GM18499 (cell line): ENCODE data around the gene DNAJB1.
"Not testable (repeated sequence)": the region's sequence is repeated elsewhere in the genome, so short reads cannot be mapped to it uniquely, and the experiment has no call there.

Experiments
- ATAC-seq: cut with Tn5 transposase; IDR thresholded peaks from one replicate; pipeline ENCODE4 v1.9.1; 2021; ENCODE audit warnings: moderate number of reproducible peaks; ENCODE audit not compliant: insufficient read depth, unreplicated experiment

Gene DNAJB1

DNA sequence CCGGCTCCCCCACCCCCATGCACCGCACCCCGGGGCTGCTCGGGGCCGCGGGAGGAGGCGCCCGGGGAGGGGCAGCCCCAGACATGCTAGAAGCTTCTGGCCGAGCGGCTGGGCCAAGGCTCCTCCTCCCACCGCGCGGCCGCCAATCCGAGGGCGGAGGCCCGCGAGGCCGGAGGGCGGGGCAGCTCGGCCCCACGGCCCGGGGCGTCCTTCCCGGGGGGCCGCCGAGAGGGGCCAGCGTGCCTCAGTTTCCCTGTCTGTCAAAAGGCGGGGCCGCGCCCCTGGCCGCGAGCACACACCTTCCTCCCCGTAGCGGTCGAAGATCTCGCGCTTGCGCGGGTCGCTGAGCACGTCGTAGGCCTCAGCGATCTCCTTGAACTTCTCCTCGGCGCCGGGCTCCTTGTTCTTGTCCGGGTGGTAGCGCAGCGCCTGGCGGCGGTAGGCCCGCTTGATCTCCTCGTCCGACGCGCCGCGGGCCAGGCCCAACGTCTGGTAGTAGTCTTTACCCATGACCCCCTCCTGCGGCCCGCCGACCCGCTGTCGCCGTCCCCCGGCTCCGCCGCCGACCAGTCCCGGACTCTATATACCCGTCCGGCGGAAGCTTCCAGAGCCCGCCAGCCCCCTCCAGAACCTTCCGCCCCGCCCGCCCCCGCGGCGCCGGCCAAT is at the start of gene DNAJB1:
Gene DNAJB1 (minus strand): TSS at position 558 of the 666 bp plus-strand sequence. CDS start 48 bp downstream, at position 510.
- ATAC-seq: peak; percentile 42

DNA sequence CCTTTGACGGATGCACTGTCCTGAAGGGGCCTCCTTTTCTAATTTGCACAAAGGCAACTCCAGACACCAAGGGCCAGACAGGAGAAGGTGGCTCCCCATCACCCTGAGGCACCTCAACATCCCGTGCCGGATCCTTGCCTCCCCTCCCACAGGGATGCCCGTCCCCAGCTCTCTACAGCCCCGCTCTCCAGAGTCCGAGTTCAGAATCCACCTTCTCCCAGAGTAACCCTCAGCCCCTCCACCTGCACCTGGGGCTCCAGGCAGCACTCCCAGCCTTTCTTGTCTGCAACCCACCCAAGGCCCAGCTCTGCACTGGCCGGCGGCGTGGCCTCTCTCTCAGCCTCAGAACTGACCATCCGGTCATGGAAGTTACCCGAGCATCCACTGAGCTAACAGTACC is 48.9 kb upstream of the DNAJB1 start:
- ATAC-seq: no peak

DNA sequence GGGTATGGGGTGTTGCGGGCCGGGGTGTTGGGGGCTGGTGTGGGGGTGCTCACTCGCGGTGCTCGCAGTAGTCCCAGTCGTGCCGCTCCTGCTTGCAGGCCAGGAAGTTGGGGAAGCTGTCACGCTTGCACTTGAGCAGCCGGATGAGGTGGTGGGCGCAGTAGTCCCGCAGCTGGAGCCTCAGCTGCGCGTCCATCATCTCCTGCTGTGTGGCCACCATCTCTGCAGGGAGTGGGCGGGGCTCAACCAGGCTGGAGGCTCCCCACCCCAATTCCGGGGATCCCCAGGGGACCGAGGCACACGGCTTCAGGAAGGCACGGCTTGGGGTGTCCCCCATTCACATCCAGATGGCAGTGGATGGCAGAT is 48.5 kb upstream of the DNAJB1 start:
- no peak for ATAC-seq

DNA sequence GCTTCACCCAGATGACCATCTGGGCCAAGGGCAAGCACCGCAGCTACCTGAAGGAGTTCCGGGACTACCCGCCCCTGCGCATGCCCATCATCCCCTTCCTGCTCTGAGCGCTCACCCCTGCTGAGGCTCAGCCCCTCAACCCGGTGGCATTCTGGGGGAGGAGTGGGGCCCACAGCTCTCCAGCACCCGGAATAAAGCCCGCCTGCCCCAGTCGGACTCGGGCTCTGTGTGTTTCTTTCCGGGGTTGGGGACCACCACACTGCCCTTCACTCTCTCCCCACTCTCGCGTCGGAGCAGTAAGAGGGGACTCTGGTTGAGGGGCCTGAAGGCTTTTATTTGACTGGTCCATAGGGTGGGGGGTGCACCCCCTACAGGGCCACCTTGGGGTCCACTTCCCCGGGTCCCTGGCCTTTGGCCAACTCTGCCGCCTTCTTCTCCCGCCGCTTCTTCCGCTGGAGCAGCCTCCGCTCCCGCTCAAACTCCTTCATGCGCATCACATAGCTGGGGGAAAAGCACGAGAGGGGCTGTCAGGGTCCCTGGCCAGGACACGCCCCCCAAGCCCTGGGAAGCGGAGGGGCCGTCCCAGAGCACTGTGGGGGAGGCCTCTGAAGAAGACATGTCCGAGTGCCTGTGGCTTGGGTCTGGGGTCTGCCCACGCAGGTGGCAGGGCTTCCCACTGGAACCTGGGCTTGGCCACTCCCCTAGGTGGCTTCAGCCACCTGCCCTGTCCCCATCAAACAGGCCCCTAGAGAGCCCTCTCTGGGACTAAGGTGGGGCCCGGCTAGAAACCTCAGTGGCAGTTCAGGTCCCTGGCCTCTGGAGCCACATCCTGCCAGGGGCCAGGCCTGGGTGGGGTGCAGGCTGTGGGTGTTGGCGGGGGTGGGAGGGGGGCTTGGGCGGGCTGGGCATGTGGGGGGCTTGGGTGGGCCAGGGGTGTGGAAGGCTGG is 47.8 kb upstream of the DNAJB1 start:
- ATAC-seq: no peak

DNA sequence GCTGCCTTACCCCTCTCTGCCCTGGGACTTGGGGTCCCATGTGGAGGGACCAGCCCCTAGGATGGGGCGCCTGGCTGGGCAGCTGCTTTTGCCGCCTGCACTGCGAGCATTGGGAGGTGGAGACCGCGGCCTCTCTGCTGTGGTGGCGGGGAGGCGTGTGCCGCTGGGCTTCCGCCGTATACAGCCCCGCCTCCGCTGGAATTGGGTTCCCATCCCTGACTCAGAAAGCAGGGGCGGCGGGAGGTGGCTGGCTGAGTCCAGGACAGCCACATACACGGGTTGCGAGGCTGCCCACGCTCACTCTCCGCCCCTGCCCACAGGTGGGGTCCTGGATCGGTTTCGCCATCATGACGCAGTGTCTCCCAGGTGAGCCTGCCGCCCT is 47.1 kb upstream of the DNAJB1 start:
- no peak for ATAC-seq

DNA sequence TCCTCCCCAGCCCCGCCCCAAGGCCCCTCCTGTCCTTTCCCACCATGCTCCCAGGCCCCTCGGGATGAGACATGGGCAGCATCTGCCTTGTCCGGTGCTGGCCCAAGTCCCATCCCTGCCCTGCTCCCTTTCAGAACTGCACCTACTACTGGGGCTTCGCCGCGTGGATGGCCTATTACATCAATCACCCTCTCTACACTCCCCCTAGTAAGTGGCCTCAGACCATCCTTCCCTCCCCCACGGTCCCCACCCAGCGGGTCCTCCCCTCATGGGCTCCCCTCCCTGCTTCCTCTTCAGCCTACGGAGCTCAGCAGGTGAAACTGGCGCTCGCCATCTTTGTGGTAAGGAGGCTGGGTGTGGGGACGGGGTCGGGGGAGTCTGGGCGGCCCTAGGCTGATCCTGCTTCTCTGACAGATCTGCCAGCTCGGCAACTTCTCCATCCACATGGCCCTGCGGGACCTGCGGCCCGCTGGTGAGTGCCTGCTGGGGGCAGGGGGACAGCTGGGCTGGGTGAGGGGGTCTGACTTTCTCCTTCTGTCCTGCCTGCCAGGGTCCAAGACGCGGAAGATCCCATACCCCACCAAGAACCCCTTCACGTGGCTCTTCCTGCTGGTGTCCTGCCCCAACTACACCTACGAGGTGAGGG is 46.6 kb upstream of the DNAJB1 start:
- ATAC-seq: not testable (repeated sequence)

DNA sequence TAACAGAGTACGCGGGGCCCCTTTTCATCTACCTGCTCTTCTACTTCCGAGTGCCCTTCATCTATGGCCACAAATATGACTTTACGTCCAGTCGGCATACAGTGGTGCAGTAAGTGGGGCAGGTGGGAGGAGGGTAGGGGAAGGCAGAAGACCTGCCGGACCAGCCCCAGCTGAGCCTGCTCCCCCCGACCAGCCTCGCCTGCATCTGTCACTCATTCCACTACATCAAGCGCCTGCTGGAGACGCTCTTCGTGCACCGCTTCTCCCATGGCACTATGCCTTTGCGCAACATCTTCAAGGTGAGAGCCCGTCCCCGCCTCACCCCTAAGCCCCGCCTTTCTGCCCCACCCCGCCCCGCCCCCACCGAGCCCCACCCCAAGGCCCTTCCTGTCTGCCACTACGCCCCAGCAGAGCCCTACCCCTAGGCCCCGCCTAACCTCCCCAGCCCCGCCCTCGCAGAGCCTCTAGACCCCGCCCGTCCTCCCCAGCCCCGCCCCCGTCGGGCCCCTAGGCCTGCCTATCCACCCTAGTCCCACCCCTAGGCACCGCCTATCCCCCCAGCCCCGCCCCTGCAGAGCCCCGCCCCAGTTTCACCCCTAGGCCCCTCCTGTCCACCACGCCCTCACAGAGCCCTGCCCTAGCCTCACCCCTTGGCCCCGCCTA is 45.9 kb upstream of the DNAJB1 start:
- no peak for ATAC-seq

DNA sequence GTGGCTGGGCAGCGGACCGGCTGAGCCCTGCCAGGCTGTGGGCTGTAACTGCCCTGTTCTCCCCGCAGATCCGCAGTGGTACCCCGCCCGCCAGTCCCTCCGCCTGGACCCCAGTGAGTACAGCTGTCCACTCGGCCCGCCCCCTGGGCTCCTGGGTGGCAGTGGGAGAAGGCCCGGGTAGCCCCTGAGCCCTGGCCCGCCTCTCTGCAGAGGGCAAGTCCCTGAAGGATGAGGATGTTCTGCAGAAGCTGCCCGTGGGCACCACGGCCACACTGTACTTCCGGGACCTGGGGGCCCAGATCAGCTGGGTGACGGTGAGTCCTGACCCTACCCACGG is 45.4 kb upstream of the DNAJB1 start:
- no peak for ATAC-seq

DNA sequence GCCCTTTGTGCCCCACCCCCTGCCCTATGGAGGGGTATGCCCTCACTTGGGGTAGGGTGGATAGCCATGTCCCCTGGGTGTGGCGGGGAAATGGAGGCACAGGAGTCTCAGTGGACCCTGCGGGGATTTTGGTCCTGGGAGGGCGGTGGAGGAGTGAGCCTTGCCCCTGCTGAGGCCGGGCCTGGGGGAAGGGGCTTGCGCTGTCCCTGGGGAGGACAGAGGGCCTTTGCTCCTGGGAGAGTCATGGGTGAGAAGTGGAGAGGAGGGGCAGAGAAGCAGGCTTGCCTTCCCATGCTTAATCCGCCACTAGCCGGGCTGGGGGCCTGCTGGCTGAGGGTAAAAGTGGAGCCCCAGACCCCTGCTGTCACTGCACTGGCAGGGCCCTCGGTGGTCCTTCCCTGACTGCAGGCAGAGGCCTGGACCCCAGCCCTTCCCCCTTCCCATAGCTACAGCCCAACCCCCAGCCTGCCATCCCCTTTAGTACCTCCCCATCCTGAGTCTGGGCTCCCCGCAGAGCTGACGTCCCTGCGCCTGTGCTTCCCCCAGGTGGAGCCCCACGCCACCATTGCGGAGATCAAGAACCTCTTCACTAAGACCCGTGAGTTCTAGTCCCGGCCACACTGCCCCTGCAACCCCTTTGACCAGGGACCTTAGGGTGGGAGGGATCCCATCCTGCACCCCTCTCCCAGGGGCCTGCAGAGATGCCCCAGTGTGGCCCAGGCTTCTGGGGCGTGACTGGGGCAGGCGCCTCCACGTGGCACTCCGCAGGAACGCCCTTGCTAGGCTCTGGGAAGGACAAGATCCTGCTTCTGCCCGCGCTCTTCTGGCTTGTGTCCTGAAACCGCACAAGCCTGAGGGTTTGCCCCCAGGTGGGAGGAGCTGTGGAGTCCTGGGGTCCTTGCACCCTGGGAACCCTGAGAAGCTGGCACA is 44.7 kb upstream of the DNAJB1 start:
- no peak for ATAC-seq

DNA sequence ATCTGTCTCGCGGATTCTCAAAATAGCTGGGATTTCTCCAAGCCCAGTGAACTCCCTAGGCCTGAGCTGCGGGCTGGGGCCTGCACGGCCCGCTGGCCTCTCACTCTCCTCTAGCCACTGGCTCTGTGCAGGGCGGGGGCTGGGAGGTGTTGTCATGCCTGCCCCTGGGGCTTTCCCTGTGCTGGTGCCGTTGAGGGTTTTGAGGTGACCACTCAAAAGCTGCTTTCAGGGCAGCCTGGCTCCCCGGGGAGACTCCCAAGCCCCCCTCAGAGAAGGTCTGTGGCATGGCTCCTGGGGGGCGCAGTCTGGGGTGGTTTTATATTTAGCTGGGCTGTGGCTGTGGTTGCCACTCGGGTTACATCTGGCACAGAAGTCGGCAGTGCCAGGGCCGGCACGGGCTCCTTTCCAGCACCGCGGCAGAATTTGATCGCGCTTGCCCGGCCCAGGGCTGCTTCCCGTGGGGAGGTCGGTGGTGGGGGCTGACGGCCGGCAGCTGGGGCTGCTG is 43.7 kb upstream of the DNAJB1 start:
- ATAC-seq: no peak

DNA sequence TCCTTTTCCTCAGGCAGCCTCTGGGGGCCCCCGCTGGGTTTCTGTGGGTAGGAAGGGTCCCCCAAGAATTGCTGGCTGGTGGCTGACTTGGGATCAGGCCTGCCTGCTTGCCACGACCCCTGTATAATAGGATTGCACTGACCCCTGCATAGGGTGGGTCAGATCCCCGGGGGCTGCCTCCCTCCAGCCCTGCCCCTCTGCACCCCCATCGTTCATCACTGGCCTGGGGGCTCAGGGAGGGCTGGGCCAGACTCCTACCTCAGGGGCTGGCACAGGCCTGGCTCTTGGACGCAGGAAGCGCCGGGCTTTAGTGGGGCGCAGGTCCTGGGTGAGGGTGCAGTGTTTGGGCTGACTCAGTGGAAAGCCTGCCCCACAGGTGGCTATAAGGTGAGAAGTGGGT is 43.1 kb upstream of the DNAJB1 start:
- no peak for ATAC-seq

DNA sequence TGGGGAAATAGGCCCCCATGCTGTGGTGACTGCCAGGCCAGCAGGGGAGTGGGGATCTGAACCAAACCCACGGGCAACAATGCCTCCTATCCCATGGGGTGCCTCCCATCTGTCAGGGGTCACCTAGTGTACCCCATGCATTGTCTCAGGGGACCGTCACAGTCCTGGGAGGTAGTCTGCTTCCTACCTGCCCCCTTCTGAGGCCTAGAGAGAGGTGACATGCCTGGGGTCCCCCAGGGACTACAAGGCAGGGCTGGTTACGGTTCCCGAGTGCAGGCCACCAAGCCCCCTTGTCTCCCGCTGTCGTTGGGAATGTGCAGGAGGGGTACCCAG is 42.5 kb upstream of the DNAJB1 start:
- no peak for ATAC-seq

DNA sequence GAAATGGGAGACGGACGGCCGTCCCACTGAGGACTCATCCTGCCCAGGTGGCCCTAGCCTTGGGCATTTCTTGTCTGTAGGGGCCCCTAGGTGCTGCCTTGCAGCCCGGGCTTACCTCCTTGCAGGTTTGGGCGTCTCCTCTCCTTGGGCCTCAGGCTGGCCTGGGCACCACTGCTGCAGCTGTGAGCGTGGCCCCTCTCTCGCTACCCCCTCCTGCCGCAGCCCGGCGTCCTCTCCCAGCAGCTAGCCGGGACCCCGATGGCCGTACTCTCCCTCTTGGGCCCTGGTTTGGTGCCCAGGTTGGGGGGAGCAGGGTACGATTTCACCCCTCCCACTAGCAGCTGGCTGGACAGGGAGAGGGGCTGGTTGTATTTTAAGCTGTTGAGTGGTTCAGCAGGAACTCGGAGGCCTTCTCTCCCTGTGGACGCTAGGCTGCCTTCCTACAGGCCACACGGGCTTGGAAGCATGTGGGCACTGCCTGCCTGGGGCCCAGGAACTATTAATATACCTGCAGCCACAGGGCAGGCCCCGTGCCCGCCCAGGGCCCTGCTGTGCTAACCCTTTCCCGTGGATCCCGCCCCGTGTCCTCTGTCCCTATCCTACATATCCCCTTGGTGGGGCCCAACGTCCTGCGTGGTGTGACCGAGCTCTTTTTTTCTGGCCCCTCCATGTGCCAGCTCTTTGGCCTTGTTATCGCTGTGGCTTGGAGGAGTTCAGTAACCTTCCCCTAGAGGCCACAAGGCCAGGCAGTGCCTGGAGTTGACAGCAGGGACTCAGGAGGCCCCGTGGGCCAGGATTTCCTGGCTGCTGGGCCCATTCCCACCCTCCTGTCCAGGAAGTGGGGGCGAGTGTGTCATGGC is 41.9 kb upstream of the DNAJB1 start:
- no peak for ATAC-seq

DNA sequence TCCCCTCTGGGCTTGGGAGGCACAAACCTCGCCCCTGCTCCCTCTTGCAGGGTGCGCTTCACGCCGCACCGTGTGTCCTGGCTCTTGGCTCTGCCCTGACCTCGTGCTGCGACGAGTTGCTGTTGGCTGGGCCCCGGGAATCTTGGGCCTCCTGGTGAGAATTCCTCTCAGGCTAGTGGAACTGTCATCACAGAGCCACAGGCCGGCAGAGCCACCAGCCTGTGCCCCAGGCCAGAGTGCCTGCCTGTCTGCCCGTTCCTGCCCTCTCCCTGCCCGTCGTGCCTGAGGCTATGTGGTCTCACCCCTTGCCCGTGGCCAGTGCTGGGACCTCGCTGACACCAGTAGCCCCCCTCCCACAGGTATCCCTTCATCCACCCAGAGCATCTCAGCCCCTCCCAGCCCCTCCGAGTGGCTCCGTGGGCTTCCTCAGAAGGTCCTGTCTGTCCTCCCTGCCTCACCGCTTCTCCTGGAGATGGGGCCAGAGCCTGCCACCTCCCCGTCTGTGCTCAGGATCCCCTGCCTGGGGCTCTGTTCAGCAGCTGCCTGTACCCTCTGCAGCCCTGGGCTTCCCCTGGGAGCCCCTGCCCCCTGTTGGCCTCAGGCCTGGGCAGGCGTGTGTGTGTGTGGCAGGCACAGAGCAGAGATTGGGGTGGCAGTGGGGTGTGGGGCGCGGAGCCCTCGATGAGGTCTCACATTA is 40.3 kb upstream of the DNAJB1 start:
- ATAC-seq: no peak

DNA sequence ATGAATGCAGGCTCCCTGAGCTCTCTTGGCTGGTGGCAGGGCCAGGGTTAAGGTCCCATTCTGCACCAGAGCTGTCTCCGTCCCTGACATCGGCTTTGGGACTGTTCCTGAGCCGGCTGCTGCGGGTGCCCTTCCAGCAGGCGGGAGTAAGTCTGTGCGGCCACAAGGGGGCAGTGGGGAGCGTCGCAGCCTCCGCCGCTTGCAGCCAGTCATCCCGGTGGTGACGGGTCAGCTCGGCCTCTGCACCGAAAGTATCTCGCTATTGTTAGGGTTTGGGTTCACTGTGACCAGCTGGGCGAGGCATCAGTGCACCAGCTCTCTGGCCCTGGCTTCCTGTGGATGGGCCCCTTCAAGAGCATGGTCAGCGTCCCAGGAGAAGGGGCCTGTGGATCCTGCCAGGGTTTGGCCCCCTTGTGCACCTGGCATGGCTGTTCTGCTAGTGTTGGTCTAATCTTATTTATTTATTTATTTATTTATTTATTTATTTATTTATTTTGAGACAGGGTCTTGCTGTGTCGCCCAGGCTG is 38.5 kb upstream of the DNAJB1 start:
- no peak for ATAC-seq

DNA sequence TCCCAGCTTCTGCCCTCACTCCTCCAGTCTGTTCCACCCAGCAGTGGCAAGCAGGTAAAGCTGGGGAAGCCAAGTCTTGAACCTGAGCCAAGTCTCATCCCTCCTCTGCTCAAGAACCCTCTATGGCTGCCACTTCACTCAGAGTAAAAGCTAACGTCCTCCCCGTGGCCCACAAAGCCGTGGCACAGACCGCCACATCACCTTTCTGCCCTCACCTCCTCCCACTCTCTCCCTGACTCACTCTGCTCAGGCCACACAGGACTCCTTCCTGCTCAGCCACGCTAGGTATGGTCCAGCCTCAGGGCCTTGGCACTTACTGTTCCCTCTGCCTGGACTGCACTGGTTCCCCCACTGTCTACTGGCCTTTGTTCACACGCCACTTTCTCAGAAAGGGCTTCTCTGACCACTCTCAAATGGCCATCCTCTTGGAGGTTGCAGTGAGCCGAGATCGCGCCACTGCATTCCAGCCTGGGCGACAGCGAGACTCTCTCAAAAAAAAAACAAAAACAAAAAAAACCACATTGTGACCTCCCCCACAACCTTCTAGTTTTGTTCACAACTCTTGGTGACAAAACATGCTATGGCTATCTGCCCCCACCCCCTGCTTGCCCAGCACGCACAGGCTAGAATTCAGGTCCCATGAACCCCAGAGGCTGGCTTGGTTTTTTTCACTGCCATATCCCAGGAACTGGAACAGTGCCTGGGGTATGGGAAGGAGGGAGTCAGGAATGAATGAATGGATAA is 37.9 kb upstream of the DNAJB1 start:
- no peak for ATAC-seq

DNA sequence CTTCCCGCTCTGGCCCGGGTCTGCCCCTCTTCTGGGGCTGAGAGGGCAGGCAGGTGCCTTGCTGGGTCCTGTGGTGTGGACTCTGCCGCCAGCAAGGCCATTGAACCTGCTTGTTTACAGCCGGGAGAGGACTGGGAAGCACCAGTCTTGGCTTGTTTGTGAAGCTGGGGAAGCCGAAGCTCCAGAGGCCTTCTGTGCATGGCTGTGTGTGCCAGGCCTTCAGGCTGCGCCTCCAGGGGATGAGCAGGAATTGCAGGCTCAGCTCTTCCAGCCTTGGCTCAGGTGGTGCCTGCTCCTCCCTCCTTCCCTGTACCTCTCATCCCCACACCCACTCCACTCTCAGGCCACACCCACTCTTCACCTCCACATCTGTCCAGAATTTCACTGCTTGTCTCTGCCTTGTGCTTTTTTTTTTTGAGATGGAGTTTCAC is 36.2 kb upstream of the DNAJB1 start:
- no peak for ATAC-seq
